HG03571 (cell line): ENCODE data around the gene ESYT3.
"Not testable (repeated sequence)": the region's sequence is repeated elsewhere in the genome, so short reads cannot be mapped to it uniquely, and the experiment has no call there.

Source experiments
- ATAC-seq: cut with Tn5 transposase; IDR thresholded peaks from one replicate; pipeline ENCODE4 v1.9.1; 2021; ENCODE audit not compliant: unreplicated experiment

Gene ESYT3

DNA sequence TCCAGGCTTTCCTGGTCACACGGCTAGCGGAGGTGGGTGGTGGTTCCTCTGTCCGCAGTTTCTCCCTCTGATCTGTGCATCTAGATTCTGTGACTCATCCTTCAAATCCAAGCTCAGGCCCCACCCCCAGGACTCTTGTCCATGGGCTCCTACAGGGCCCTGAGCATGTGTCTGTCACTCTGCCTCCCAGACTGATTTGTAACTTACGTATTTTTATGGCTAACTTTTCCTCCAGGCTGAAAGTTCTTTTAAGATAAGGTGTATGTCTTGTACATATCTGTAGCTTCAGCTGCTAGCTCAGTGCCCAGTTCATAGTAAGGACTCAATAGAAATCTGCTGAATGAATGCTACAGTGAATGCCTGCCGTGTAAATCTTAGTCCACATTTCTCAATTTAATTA lies 8.0 kb downstream of the ESYT3 start:
- ATAC-seq, result no peak

DNA sequence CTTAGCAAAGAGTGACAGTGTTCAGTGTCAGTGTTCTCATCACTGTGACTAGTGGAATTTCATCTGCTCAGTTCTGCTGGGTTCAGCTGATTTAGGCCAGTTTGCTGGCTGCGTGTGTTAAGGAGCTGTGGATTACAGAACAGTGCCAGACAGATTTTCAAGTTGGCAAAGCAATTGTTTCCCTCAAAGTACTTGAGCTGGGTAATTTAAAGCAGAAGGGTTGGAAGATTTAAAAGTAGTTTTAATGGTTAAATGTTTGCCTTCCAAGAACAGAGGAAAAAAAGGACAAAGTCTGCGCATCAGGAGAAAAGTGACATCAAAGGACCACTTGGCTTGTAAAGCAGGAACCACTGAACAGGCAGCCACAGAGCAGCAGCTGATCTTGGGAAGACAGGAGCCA lies 8.7 kb downstream of the ESYT3 start:
- no peak for ATAC-seq

DNA sequence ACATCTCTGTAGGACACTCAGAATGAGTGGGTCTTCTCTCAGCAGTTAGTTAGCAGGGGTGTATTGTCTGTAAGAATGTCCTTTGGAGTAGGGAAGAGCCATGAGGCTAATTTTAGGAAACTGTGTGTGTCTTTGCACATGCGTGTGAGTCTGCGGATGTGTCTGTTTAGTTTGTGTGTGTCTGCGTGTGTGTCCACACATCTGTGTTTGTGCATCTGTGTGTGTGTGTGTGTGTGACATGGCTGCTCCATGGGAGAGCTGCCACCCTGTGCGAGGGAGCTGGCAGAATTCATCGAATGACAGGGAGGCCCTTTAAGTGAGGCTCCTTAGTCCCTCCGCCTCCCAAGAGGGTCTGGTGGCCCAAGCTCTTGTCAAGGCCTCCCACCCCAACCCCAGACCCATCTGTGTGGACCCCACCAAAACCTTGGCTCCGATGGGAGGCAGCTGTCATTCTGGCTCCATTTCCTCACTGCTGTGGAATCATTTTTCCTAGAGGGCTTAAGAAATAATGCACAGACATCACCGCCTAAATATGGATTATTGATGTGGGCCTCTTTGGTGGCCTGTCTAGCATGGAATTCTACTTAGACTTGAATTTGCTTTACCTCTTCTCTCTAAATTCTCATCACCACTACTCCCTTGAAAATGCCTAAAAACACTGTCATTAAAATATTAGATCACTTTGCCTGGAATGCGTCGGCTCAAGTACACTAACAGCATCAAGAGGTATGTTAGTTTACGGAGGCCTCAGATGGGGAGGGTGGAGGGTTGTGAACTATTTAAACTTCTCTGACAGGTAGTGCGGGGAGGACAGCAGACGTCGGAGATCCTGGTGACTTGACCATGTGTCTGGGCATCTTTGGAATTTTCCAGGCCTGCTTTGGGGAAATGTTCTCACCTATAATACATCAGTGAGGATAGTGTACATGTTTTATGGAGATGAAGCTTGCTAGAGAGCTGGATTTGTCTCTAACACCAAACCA lies 9.4 kb downstream of the ESYT3 start:
- no peak for ATAC-seq

DNA sequence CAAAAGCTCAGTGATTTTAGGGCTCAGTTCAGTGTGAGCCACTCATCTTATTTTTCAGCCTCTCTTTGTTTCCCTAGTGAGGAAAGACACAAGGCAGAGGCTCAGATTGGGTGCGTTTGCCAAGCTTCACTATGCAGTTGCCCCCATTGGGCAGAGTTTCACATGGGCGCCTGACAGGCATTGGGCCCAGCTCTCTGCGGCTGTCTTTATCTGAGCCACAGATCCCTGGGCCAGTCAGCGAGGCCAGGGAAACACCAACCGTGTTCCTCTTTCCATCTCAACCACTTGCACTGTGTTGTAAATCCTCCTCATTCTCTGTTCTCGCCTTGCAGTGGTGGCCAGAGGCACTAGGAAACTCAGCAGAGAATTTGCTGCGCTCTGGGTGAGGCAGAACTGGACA lies 10.8 kb downstream of the ESYT3 start:
- ATAC-seq, result no peak

DNA sequence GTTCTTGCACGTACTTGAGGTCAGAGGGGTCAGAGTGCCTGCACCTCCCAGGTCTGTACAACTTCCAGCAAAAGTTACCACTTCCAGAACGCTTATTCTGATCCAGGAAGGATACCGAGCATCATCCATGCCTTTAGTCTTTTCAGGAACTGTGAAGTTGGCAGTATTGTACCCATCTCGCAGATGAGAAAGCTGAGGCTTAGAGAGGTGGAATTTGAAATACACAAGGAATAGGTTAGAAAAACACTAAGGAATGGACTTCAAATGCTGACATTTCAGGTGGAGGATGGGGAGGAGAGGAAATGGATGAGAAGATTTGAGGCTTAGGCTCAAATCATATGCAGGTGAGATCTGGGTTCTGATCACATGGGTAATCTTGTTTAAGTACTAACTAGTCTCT lies 11.2 kb downstream of the ESYT3 start:
- no peak for ATAC-seq

DNA sequence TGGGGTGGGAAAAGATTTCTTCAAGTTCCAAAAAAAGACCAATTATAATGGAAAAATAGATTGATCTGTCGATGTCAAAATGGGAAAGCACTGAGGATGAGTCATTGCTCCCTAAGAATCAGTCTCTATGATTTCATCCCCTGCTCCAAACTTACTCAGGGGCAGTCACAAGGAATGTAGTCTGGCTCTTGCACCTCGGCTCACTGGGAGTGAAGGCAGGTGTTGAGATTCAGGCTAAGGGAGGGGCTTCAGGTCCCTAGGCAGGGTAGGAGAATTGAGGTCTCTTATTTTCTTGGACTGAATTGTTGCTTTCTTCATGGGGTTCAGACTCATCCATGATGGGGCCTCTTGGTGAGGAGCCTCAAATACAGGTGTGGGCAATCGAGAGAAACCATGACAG lies 14.2 kb downstream of the ESYT3 start:
- no peak for ATAC-seq

DNA sequence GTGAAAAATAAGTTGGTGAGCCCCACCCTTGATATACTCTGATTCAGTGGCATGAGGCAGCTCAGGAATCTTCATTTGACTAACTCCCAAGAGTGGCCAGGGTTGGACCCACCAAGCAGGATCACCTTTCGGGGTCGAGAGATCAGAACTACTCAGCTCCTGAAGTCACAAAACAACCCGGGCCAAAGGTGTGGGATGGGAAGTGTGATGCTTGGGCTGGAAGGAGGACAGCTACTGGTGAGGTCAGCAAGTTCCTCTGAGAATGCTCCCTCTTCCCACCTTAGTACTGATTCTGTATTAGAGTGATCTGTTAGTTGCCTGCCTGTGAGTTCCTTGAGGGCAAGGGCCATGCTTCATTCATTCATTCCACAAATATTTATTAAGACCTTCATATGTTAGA lies 15.1 kb downstream of the ESYT3 start:
- ATAC-seq, result no peak

DNA sequence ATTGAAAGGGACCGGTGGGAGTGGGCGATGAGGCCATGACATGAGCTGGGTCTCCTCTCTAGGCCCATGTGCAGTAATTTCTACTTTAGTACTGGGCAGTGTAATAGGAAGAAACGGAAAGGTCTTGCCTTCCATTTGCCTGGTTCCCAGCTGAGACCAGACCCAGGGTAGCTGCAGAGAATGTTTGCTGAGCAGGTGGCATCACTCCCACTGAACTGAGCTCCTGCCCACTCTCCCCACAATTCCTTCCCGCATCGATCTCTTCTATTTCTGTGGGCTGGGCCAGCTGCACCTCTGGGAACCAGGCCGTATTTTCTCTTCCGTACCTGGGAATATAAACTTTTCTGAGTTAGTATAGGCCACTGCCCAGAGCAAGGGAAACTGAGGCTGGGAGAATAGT lies 15.8 kb downstream of the ESYT3 start:
- ATAC-seq, result no peak

DNA sequence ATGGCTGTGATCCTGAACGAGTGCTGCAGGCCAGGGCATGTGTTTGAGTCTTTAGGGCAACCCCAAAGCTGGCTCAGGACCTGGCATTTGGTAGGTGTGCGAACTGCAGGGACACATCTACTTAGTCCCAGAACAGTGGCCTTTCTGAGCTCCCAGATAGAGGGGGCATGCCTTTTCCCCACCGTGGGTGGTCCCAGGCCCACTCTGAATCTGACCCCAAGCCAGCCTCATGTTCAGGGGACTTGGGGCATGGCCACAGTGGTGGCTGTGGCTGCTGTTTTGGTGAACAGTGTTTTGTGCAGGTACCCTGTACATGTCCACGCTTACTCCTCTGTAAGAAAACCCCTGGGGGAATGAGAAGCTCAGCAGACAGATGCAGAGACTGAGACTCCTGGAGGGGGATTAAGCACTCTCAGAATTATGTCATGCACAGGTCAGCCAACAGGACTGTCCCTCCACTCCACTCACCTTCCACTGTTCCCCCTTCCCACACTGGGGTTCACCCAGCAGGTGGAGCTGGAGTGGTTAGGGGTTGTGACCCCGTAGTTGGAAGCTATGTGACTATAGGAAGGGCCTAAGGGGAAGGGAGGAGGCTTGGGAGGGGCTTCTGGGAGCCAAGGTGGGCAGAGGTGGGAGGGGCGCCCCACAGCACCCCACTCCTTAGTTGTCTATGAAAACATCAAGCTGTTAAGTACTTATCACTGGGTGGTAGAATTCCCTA lies 16.4 kb downstream of the ESYT3 start:
- ATAC-seq, result no peak

DNA sequence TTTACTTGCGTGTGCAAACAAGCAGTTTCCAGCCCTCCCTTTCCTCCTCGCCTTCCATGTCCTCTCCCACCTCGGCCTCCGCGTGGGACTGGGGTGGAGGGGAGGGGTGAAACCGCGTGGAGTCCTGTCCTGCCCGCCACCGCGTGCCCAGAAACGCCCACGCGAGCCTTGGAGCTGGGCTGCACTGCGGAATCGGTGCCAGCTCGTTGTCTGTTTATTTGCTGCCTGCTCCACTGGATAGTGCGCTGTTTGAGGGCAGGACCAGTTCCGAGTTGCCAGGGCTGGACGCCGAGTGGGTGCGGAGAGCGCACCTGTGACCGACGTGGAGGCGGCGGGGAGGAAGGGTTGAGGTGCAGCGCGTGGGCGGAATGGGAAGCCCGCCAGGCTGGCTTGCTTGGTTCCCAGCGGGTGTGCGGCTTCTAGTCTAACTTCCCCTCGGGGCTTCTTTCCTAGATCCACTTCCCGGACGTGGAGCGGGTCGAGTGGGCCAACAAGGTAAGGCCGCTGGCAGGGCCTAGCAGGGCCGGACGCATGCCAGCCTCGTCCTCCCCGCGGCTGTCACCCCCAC lies 17.3 kb downstream of the ESYT3 start:
- ATAC-seq, result no peak

DNA sequence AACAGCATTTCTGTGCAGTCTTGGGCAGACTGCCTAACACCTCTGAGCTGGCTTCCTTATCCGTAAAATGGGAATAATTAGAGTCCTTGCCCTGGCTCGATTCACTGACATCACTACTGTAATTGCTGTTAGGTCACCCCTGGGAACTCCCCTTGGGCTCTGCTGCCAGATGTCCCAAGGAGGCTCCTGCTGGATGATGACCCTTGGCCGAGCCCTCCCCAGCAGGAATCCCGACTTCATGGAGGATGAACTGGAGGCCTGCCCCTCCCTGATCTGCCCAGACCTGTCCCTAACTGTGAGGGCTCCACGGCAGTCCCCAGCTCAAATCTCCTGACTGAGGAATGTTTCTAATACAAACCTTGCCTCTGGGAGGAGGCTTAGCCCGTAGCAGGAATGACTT lies 18.0 kb downstream of the ESYT3 start:
- ATAC-seq, result no peak

DNA sequence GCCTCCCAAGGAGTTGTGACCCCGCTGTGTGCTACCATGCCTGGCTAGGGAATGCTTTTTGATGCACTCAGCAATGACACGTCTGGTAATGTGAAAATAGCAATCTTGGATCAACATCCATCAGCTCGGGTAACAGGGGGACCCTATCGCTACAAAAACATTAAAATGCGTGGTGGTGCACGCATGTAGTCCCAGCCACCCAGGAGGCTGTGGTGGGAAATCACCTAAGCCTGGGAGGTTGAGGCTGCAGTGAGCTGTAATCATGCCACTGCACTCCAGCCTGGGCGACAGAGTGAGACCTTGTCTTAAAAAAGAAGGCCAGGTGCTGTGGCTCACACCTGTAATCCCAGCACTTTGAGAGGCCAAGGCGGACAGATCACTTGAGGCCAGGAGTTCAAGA lies 19.5 kb downstream of the ESYT3 start:
- ATAC-seq, result not testable (repeated sequence)

DNA sequence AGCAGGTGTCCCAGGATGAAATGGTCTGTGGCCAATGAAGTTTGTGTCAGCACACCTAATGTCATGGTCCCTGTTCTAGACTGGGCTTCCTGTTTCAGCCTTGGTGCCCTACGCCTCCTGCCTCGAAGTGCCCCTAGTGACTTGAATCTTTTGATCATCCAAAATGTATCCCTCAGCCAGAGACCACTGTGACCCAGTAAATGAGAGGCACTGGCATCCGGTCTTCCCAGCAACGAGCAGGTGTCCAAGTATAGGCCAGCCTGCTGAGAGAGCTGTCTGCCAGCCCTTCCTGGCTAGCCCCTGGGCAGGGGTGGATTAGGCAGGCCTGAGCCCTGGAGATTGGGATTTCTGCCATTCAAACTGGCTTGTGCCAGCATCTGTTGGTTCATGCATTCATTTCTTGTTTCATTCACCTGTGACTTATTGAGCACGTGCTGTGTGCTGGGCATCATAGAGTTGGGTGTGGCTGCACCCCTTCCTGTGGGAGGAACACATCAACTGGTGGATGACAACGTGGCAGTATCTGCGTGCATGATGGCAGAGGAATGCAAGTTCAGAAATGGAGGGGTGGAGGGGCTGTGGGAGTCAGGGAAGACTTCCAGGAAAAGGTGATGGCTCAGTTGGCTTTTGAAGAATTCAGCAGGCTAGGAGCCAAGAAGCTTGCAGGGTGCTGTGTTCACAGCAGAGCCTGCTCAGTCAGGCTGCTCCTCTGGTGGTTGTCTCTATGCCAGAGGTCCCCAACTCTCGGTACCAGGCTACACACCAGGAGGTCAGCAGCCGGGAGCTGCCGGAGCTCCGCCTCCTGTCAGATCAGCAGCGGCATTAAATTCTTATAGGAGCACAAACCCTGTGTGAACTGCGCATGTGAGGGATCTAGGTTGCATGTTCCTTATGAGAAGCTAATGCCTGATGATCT lies 21.6 kb downstream of the ESYT3 start:
- ATAC-seq, result no peak

DNA sequence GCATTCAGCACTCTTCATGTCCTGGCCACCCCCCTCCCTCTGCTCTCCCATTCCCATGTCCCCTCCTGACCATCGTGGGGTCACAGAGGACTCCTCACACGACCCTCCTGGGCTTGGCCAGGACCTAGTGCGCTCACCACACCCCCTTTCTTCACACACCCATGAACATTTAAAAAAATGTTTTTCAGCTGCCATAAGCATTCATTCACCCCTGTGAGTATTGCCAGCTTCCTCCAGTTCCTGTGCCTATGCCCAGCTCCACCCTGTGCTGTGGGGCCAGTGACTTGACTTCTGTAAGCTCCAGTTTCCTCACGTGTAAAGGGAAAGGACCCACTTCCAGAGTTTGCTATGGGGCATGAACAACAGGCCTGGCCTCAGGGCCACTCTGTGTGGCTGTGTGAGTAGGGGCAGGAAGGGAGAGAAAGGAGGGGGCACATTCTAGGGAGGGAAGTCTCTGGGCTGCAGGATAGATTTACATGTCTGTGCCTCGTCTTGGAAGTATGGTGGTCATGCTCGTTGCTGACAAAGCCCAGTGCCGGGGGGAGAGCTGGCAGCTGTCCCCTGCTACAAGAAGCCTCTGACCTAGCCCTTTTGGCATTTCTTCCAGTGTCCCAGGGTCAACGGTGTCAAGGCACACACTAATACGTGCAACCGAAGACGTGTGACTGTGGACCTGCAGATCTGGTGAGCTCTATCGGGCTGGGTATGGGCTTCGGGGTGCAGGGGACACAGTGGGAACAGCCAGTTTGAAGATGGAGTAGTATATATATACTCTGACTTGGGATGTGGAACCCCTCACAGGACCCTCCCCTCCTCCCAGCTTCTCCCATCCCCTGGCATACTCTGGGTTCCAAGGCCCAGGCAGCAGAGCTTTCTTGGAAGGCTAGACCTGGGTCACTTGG lies 22.8 kb downstream of the ESYT3 start:
- ATAC-seq, result no peak

DNA sequence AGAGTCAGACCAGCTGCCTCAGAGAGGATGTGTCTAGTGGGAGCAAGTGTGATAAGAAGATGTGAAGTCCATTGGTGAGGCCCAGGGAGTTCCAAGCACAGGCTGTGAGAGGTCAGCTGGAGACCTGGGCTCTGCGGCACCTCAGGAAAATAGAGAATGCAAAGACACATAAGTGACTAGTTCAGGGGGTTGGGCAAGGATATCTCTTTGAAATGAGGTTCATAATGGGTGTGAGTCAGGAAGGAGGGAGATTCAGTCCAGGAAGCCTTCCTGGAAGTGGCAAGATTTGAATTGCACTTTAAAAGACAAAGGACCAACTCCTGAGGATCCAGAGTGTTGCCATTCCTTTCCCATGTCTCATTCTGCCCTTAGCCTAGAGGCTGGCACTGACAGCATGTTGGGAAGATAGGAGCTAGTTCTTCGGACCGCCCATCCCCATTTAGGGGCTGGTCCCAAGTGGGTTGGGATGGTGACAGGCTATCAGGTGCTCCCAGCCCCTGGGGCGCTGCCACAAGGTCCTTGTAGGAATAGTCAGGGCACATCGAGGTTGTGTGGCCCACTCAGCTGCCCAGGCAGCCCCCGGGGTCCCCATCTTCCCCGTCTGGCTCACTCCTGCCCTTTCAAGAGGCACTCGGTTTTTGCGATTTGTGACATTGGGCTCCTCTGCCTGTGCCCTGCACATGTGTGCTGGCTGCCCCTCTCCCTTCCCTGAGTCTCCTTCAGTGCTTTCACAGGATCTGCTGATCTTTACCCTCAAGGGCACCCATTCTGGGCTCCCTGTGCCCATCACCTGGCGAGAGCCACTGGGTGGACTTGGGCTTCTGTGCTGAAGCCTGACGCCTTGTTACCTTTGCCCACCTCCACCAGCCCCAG lies 23.7 kb downstream of the ESYT3 start:
- no peak for ATAC-seq

DNA sequence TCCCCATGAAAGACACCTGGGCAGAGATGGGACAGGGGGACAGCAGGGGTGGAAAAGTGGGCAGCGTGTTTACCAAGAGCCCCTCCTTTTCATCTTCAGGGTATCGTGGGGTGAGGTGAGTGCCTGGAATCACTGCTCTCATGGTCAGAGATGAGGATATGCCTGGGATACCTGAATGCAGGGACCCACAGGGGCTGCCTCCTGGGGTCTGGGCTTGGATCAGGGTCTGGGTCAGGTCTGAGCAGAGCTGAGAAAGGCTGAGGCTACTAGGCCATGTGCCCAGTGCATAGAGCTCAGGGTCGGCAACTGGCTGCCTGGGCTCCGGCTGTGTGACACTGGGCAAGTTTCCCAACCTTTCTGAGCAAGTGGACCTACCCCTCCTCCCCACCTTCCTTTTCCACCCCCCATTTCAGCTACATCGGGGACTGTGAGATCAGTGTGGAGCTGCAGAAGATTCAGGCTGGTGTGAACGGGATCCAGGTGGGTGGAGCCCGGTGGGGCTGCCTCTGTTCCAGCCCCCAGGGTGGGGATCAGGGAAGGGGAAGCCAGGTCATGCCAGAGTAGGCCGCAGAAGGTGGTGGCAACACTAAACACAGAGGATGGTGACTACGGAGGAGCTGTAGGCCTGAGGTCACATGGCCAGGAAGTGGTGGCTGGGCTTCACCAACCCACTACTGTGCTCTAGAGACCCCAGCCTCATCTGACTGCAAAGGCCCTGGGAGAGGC lies 24.5 kb downstream of the ESYT3 start:
- ATAC-seq, result no peak

DNA sequence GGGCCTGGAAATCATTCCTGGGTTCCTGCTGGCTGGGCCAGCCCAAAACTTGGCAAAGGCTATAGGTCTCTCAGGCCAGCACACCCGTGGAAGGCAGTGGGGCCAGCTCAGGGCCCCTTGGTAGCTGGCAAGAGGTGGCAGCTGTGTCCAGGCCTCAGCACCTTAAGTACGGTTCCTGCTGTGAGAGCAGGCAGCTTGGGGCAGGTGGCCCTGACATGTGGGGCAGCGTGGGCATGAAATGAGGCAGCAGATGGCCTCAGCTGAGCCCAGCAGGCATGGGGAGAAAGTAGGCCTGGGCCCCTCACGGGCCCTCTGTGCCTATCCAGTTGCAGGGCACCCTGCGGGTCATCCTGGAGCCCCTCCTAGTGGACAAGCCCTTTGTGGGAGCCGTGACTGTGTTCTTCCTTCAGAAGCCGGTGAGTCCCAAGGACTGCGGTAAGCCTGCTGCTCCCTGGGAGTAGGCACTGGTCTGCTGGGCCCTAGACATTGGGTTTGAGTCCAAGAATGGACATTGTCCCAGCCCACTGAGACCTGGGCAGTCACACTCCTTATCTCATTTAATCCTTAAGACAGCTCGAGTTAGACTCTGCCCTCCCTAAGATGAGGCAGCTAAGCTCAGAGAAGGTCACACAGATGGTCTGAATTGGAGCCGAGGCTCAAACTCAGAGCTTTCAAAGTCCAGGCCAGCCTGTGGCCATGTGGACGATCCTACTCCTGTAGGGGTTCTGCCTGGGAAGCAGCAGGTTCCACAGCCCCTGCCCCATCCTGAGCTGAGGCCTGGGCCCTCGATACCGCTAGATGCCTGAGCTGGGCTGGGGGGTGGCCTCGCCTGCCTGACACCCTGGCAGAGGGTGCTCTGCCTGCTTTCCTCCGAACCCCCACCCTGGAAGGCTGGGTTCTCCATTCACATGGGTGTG lies 25.5 kb downstream of the ESYT3 start:
- ATAC-seq, result no peak
